Mucosa of descending colon (tissue), 3 donors: Measurements from ENCODE around the gene CKS2. TPM values are rescaled to one million over a fixed set of nuclear protein-coding genes. Genes with fewer than 3 reads are reported as not detected.

Source experiments
- ATAC-seq: fragments of 200-7000 bp; cut with Tn5 transposase; one replicate; pipeline ENCODE4 v1.9.1; 2020; ENCODE audit warnings: mild to moderate bottlenecking, moderate library complexity
- DNase-seq, 3 donors: peaks; one replicate each; pipeline ENCODE4 v3.0.0-alpha.2; 2020
- H3K36me3 ChIP-seq: fragments of 200-600 bp; one replicate; pipeline ENCODE4 v1.8.0; 2021; ENCODE audit warnings: low read depth, mild to moderate bottlenecking
- H3K4me1 ChIP-seq: fragments of 200-600 bp; one replicate; pipeline ENCODE4 v1.8.0; 2021; ENCODE audit warnings: low read depth, mild to moderate bottlenecking
- H3K4me3 ChIP-seq: fragments of 200-600 bp; one replicate; pipeline ENCODE4 v1.8.0; 2021; ENCODE audit warnings: mild to moderate bottlenecking
- H3K9me3 ChIP-seq: fragments of 200-600 bp; one replicate; pipeline ENCODE4 v1.8.0; 2021; ENCODE audit warnings: mild to moderate bottlenecking
- CTCF ChIP-seq: fragments of 200-600 bp; IDR thresholded peaks from one replicate; pipeline ENCODE4 v1.8.0; 2022; ENCODE audit warnings: antibody characterized with exemption, mild to moderate bottlenecking
- intact Hi-C, 2 donors: fragments of 100-400 bp; cut with DNase I in 1 of 2; cut with micrococcal nuclease in 1 of 2; formaldehyde crosslinking; loops; one replicate each; pipeline versions ENCODE4 v1.11.0 to v1.11.1; 2022; cut with DNase I, micrococcal nuclease
- total RNA-seq, 3 donors: library from RNA; stranded (reverse); fragmentation: NEBNext Ultra II Directional in 2 of 3; extraction: Animal tissue kit (Norgen Biotek cat#: 25700) in 2 of 3; gene quantifications; one replicate each; pipeline versions ENCODE4 v1.2.1 to v1.2.4, GENCODE V29; 2021 to 2023
- donor health status: DM: no; HTN: no; CAD: no; lungs with moderate emphysema.
- donor health status: DM: no; HTN: no; CAD: no.
- donor health status: DM: no; HTN: yes; CAD: no.

Gene CKS2
- total RNA-seq, 3 donors from 2014 or later = 13.1 to 49.2 (median 15.4) TPM

DNA sequence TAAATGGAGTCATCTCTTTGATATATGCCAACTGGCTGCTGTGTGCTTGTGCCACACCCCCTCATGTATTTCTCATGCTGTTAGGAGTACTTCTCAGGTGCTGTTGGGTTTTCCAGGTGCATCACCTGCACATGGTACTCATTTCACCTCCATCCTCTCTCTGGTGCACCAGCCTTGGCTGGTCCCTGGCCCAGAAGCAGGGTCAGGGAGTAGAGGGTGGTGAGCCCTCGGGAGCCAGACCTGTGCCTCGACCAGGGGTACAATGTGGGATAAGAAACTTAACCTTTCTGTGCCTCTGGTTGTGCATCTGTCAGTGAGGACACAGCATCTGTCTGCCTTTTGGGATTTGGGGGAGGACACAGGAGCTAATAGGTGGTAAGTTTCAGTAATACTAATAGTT, 45.8 kb downstream of the CKS2 start:
- DNase-seq = no peak
- H3K36me3 ChIP-seq = peaks cover 6% of the 10 kb centered on the region
- H3K9me3 ChIP-seq = no peaks in the 10 kb centered on the region
- ATAC-seq = no peak
- intact Hi-C loops = no loop called here
- TF ChIP-seq CTCF = no peak
- H3K4me1 ChIP-seq = no peaks in the 10 kb centered on the region
- H3K4me3 ChIP-seq = no peak overlapping the region

DNA sequence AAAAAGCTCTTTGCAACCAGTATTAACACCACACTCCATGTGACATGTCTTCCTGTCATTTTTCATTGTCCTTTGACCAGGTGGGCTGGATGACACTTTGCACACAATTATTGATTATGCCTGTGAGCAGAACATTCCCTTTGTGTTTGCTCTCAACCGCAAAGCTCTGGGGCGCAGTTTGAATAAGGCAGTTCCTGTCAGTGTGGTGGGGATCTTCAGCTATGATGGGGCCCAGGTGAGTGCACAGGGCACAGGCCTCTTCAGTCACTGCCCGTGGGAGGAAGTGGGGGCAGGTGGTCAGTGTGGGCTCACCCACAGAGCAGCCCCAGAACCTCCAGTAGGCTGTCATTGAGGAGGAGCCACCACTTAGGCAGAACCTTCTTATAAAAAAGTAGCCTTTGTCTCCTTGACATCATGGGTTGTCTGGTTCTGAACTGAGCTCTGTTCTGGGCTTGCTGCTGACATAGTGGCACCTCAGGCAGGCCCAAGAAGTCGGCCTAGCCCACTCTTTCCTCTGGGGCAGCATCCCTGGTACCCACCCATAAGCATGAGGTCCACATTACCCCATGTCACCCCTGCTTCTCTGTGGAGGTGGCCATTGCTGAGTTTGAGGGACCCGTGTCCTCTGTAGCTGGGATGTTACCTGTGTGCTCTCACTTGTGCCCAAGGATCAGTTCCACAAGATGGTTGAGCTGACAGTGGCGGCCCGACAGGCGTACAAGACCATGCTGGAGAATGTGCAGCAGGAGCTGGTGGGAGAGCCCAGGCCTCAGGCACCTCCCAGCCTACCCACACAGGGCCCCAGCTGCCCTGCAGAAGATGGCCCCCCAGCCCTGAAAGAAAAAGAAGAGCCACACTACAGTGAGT, 46.6 kb downstream of the CKS2 start:
- Histone ChIP-seq H3K36me3 (peaks cover 6% of the 10 kb centered on the region), H3K4me1 (no peaks in the 10 kb centered on the region), H3K9me3 (no peaks in the 10 kb centered on the region), H3K4me3 (no peak overlapping the region)
- no peak for ATAC-seq
- no peak for TF ChIP-seq CTCF
- no peak for DNase-seq
- intact Hi-C loops = no loop called here

DNA sequence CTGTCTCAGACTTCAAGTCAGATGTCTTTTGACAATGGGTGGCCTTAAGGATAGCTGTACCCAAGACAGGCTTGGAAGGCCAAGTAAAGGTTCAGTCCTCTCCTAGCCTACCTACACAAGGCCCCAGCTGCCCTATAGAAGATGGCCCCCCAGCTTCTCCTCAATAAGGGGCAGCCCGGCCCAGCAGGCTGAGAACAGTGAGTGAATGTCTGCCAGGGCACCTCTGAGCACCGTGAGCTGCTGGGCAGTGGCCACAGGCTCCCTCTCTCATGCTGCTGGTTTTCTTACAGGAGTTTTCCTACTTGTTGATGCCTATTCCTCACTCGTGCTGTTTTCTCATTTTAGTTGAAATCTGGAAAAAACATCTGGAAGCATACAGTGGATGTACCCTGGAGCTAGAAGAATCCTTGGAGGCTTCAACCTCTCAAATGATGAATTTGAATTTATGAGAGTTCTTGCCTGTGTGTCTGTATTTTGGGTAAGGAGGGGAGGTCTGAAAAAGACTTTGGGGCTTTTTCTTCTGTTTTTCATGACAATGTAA, 47.5 kb downstream of the CKS2 start:
- intact Hi-C loops = no loop called here
- TF ChIP-seq CTCF = no peak
- ATAC-seq (no peak), DNase-seq (no peak)
- H3K36me3 ChIP-seq = peaks cover 6% of the 10 kb centered on the region
- H3K9me3 ChIP-seq = no peaks in the 10 kb centered on the region
- no peak overlapping the region for H3K4me3 ChIP-seq
- no peaks in the 10 kb centered on the region for H3K4me1 ChIP-seq

GRCh38 chr9:89358985-89359384, 48.0 kb downstream of the CKS2 start:
- Histone ChIP-seq H3K9me3 (no peaks in the 10 kb centered on the region), H3K36me3 (peaks cover 6% of the 10 kb centered on the region), H3K4me1 (no peaks in the 10 kb centered on the region), H3K4me3 (no peak overlapping the region)
- DNase-seq = no peak
- ATAC-seq = no peak
- no peak for TF ChIP-seq CTCF
- intact Hi-C loops = no loop called here

GRCh38 chr9:89359751-89360261, 48.8 kb downstream of the CKS2 start:
- H3K9me3 ChIP-seq = no peaks in the 10 kb centered on the region
- no peak for ATAC-seq
- no peaks in the 10 kb centered on the region for H3K4me1 ChIP-seq
- no peak overlapping the region for H3K4me3 ChIP-seq
- no peak for TF ChIP-seq CTCF
- peaks cover 6% of the 10 kb centered on the region for H3K36me3 ChIP-seq
- intact Hi-C loops = no loop called here
- DNase-seq = no peak
